T-helper 1 cell treated with Interleukin-12 subunit alpha and Interleukin-12 subunit beta and Interleukin-4 antibody, amounts not matched to agents 30 ng/mL and 1 ng/mL, for 36 hours (primary cell): ENCODE measurements around the gene GRXCR1. TPM values are rescaled to one million over a fixed set of nuclear protein-coding genes. Genes with fewer than 3 reads are reported as not detected.

ENCODE experiments used
- intact Hi-C: fragments of 100-400 bp; cut with micrococcal nuclease; formaldehyde crosslinking; loops from one replicate; pipeline ENCODE4 v1.15.1; 2024
- total RNA-seq: library from RNA; stranded (reverse); gene quantifications from 2 replicates; pipeline ENCODE4 v1.2.3, GENCODE V29; 2022

The GRXCR1 gene
- not detected in 2 replicates for total RNA-seq

DNA sequence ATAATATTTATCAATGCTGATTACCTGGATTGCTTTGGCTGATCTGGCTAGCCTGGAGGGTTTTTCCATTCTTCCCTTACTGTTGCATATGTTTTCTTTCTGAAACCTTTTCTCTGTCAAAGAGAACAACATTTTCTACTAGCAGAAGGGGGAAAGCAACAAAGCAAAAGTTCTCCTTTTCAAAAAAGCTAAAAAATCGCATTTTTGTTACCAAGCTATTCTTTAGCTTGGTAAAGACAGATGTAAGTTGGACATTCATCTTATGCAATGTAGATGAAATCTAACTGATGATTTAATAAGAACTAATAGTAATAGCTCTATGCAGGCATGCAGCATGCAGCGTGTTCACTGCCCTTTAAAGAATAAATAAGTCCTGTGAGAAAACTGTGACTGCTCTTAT, at the start of gene GRXCR1:
GRXCR1 (plus strand) TSS at position 301 of the 400 bp plus-strand sequence. CDS start 554 bp downstream, outside the sequence.
- intact Hi-C loops: no loop called here

DNA sequence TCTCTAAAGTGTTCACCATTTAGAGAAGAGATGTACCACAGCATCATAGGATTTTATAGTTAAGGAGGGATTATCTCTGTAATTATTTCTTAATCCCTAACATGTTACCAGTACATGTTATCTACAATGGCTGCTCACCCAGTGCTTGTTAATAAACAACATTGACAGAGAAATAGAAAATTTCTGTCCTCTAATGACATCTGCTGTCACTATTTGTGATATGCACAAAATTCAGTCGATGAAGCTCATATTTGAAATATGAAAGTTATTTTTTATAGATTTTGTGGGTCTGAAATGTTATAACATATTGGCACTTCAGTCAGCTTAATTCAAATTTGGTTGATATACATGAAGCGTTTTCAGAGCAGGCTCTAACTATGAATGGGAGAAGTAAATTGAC, 48.8 kb upstream of the GRXCR1 start:
- intact Hi-C loops: no loop called here

DNA sequence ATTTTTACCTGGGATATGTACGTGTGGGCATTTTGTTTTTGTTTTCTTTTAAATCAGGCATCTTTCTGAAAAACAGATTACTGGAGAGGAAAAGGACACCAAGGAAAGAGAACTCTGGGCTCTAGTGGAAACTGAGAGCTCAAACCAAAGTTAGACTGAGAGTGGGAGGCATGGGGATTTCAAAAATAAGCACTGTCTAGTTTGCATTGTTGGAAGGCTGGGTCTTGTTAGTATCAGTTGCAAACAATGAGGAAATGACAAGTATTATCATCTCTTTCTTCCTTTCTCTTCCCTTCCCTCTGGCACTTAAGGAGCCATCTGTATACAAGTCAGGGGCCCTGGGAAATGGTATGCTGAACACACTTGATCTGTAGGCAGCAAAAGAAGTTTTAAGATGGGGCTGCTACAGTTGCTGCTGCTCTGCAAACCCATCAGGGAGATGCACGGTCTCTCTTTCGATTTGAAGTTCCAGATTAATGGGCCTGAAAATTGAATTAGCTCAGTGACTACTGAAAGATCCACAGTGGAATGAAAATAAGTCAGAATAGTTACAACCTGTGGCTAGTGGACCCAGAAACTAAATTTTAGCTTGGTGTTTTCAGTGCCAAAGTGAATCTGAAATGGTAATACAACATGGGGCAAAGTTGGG, 48.0 kb upstream of the GRXCR1 start:
- intact Hi-C loops: no loop called here

DNA sequence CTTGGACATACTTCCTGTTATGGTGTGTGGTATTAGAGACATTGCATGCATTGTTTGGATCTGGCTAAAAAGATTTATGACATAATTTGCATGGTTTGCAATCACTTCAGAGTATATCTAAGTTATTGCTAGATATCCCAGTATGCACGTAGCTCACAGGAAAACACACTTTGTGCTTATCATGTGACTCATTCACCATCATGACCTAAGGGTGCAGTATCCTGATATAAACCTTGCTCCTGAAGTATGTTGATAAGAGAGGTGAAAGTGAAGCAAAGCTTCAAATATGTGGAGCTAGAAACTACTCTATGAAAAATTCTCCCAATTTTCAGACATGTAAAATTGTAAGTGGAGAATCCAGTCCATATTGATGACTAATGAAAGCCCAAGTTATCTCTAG, 46.9 kb upstream of the GRXCR1 start:
- intact Hi-C loops: no loop called here

DNA sequence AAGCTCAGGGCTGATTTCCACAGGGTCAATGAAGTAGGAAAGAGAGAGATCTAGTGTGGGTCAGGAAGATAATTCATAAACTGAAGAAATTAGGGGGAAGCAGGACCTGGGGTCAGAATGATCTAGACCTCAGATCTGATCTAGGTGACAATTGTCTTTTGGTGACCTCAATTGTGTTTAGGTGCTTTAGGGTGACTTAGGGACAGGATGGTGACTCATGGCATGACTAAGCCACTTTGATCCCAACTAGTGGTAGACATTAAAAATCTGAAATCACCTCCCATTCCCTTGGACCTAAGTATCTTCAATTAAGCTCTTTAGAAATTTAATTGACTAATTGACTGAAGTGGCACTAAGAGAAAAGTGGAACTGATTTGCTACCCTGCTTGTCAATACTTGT, 36.7 kb upstream of the GRXCR1 start:
- intact Hi-C loops: no loop called here

DNA sequence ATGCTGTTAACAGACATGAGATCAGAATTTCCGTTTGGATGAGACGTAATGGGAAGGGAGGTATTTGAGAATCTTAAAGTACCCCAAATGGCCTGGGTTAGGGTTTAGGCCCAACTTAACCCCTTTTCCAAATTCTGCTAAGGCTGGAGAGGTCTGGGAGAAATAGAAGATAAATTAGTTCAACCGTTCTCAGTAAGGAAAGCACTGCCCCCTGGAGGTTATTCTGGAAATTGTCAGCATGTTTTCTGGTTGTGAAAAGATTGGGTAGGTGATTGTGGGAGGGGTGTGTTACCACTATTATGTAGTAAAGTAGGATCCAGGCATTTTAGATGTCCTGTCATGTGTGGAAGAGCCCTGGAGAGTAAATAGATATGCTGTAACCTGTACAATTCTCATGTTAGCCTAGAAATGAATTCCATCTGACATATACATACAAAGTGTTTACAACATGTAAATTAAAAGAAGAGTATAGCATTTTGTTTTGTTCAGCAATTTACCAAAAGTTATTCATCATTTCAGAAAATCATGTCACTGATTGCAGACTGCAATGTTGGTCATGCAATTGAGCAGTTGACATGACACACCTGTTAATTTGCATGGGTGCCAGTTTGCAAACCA, 26.8 kb upstream of the GRXCR1 start:
- intact Hi-C loops: loop anchor here (1.0 to 2.0 kb wide), 4 partner anchors 209 to 583 kb away; partner anchors contain the start of gene ATP8A1

DNA sequence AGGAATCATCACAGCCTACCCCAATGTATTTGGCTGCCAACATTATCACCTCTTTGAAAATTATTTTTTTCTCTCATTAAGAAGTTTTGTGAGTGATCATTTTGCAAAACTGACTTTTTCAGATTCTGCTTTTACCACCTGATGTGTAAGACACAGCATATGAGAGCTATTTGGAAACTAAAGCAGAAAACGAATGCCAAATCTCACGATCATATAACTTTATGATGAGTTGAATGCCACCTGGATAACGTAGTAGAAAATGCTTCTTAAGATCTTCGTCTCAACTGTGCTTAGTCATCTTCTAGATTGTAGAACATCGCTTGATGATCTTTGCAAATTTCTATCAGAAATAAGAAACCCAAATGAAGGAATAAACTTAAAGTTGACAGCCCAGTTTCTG, 21.3 kb upstream of the GRXCR1 start:
- intact Hi-C loops: no loop called here

DNA sequence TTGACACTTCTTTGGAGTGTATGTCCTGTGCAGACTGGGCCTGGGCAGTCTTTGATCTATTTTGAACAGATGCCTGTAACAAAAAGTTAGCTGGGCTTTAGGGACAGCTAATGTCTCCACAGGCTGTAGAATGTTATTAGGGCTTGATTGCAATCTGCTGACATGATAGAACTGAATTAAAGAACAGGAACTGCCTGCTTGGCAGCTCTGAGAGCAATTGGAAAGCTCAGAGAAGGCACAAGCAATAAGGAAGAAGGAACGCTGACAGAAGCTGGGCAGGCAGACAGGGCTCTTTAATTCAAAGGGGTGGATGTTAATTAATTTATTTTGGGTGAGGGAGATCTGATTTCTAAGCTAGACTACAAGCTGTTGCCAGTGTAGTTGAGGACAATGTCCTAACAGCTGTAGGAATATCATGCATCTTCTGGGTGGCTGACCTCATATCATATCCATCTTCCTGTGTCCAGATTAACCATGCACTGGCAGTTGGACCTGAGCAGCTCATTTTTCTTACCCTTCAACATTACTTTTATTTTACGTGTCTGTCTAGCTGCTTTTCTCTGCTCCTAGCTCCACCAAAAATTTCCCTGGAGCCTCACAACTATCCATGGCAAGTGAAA, 20.7 kb upstream of the GRXCR1 start:
- intact Hi-C loops: no loop called here

DNA sequence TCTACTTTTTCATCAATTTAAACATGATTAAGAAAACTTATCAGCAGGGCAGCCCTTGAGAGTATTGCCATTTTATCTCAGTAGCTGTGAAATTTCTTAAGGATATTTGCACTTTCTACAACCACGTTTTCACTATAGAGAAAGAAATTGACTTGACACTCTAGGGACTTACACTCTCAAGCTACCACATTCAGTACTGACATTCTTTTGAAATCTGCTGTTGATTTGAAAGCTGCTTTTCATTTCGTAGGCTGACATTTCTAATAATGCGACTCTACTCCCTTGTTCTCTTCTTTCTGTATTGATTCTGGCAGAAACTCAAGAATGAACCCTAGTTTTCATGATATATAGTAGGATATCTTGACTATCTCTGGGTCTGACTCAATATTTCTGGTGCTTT, 13.7 kb upstream of the GRXCR1 start:
- intact Hi-C loops: no loop called here

DNA sequence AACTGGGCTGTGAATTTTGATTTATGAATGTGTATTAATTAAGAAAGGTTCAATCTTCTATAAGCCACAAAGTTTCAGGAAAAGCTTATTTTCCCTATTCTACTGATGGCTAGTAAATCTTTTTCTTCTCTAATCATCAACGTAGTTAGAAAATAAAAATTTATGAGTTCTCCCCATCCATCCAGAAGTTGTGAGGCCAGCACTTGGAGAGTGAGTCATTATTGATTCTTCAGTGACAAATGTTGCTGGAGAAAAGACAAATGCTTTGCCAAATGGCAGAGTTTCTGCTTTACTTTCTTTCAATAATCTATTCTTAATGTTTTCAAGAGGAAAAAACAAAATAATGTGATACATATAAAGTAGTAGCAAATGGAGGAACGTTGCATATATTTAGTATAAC, 11.3 kb upstream of the GRXCR1 start:
- intact Hi-C loops: no loop called here

DNA sequence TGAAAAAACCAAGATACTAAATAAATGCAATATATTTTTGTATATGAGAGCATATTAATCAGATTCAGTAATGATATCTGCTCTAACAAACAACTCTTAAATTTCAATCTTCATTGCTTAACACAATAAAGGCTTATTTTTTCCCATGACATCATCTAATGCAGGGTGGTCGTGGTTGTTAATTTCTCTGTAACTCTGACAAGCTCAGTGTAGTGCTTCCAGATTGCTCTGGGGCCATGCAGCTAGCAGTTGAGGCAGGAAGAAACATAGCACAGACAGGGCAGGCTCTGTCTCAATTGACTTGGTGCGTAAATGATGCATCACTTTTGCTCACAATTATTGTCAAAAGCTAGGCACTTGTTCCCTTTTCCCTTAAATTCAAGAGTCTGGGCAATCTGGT, 869 bp upstream of the GRXCR1 start:
- intact Hi-C loops: no loop called here

DNA sequence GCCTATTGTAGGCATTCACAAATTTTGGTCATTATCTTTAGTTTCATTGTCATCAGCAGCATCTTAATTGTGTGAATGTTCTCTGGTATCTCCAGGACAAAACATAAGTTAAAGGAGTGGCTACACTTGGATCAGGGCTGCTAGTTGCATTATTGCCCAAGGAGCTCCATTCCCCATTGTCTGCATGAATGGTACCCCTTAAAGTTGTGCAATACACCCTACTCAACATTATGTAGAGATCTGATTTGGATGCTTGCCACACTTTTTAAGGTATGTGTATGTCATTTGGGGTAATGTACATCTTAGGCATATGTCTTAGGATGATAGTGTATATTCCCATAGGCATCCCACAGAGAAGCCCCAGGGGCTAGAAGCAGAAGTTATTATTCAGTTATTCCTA, 2.9 kb downstream of the GRXCR1 start:
- intact Hi-C loops: no loop called here

DNA sequence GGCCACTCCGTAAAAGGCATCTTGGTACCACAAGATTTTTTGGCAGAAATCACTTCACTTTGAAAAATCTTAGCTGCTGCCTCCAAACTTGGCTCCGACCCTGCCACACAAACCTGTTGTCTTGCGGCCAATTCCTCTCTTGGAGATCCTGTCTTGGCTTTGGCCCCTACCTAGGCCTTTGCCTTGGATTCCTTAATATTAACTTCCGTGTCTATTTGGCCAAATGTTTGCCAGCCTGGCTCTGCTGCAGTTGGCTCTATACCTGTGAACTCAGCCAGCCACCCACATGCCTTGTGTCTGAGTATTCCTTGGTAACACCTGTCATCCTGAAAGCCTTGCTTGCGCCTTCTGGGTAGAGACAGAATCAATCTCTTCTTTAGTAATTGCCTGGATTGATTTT, 12.5 kb downstream of the GRXCR1 start:
- intact Hi-C loops: no loop called here

DNA sequence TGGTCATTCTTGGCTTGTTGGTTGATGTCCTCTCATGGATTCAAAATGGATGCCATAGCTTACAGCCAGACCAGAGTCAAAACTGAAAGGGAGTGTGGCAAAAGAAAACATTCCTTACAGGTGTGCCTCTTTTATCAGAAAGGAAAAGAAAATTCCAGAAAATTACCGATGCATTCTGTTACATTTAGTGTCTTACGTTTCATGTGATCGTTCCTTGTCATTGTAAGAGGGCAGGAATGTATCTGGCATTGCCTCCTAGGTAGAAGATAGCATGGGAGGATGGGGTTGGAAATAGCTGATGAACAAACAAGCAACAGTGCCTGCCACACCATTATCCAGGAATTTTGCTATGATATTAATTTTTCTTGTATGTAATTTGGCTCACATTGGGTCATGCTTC, 13.1 kb downstream of the GRXCR1 start:
- intact Hi-C loops: no loop called here

DNA sequence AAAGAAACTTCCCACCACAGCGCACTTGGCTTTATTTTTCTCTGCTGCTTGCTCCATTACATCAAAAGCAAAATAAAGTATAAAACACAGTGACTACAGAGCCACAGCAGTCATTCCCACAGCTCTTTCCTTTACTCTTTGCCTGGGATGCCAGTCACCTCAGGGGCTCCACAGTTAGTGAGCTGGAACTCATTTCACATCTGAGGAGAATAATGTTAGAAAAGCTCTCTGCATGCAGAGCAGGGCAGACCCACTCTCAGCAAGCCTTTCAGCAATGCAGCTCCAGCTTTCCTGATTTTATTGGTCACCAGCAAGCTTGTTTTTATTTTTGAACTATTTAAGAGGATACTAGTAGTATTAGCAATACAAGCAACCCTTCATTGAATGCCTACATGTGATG, 13.8 kb downstream of the GRXCR1 start:
- intact Hi-C loops: no loop called here

DNA sequence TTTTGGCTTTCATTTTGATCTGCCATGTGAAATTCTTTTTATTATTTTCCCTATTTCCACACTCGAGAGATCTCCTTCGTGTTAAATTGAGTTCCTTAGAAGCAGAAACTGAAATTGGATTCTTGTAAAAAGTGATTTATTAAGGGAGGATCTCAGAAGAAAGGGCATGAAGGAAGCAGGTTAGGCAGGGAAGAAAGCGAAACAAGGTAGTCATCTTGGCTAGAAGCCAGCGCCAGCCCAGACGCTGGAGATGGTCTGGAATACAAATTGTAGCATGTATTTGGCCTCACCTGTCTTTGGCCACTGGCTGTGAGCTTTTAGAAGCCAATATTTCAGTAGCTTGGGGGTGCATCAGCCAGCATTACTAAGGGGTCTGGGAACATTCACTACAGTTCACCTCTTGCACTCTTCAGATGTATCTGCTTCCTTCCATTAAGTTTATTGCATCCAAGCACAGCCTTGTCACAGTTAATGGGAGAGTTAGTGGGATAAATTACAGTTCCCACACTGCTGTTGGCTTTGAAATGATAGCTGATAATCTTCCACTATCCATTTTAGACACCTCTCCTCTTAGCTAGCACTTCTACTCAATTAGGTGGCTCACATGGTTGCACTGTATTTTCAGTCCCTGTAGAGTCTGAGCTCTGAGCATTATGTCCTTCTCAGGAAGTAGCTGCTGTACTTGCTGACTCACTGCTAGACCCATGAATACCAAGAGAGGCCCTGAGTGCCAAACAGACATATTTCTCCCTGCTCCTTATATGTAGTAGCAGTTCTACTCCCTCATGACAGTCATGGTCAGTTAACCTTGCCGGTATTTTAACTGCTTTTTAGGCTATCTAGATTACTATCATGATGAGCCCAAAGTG, 14.6 kb downstream of the GRXCR1 start:
- intact Hi-C loops: no loop called here

DNA sequence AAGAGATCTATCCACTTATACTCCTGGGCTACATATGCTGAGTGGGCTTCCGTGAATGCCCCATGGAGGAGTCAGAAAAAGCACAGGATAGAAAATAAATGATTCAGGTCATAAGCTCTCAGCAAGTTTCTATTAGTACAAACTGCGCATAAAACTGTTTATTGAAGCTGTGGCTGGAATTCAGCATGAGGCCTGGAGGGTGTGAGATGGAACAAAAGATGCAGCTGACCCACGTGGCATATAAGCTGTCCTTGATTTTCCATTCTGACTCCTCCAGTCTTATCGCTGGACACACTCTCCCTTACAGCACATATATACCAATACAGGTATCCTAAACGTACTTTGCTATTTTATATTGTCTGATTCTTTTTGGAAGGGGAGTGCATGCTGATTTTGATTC, 17.9 kb downstream of the GRXCR1 start:
- intact Hi-C loops: no loop called here

DNA sequence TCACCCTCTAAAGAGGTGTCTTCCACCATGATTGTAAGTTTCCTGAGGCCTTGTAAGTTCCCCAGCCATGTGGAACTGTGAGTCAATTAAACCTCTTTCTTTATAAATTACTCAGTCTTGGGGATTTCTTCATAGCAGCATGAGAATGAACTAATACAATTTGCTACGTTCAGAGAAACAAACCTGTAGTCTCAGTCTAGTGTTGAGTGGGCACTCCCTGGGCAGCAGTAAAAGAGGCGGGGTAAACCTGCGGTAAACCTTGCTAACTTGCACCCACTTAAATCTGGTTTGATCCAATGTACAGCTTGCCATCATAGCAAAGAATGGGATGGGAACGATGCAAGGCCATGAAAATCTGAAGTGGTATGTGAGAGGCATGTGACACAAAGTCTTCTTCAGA, 22.4 kb downstream of the GRXCR1 start:
- intact Hi-C loops: no loop called here

DNA sequence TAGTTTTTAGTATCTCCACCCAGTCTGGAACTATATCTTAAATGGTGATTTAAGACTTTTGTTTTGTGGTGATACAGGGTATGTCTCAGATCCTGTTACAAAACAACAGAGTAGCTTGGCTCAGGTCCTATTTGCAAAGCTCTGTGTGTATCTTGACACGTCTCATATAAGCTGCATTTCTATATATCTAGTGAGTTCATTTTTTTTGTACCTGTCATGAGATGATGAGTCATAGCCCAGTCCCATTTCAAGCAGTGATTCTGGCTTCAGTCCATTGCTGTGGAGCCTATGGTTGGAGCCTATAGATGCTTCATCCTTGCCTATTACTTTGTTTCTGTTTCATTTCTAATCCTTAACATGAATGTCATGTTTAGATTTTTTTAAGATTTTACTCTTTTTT, 23.0 kb downstream of the GRXCR1 start:
- intact Hi-C loops: no loop called here

DNA sequence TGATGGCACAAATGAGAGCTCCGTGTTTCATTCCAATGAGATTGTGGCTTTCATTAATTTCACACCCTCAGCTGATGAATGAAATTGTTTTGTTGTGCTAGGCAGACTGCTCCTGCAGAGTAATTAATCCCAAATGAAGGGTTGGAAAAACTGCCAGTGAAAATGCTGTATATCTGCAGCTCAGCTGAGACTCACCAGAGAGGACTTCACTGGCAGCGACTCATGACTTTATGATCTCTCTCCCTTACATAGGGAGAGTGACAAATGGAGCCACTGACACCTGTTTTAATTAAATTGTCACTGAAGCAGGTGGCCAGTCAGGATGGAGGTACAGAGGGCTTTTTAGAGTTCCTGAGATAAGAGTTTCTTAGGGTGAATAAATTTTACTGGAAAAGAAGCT, 24.8 kb downstream of the GRXCR1 start:
- intact Hi-C loops: no loop called here

DNA sequence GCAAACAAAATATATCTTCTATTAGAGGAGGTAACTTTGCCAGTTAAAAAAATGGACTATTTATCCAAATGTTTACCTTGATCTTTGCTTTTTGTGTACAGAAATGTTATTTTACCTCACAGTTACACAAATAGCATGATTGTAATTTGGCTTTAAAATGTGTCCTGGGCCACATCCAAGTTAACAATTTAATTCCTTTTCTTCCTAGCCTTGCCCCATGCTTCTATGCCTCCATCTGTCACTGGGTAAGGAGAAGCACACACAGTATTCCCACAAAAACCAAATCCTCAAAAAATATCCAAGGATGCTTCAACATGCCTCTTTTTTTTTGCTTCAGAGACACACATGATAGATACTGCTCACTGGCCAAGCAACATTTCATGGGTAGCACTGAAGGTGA, 30.9 kb downstream of the GRXCR1 start:
- intact Hi-C loops: no loop called here

DNA sequence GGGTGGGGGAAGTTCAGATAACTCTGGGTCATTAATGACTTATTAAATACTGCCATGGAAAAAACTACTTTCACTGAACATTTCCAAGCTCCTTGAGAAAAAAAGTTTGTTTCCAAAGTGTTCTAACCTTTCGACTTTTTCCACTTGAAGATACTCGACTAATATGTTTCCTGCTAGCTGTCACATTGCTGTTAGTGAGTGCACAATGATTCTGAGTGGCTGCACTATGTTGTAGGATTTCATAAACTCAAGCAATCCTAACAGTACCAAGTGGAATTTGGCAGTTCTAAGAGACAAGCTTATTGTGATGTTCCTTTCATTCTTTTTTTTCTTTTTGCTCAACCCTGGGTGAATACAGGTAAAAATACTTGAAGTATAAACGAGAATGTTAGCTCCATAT, 33.4 kb downstream of the GRXCR1 start:
- intact Hi-C loops: no loop called here
